Activated T-cell treated with anti-CD3 and anti-CD28 coated beads for 24 hours (primary cell): Measurements from ENCODE around the gene MAP1LC3B.

ENCODE experiments used
- DNase-seq: peaks from one replicate; pipeline ENCODE4 v3.0.0-alpha.2; 2020; ENCODE audit warnings: low read depth

MAP1LC3B gene

GRCh38 chr16:87432330-87432915, 40.3 kb downstream of the MAP1LC3B start:
- no peak for DNase-seq

DNA sequence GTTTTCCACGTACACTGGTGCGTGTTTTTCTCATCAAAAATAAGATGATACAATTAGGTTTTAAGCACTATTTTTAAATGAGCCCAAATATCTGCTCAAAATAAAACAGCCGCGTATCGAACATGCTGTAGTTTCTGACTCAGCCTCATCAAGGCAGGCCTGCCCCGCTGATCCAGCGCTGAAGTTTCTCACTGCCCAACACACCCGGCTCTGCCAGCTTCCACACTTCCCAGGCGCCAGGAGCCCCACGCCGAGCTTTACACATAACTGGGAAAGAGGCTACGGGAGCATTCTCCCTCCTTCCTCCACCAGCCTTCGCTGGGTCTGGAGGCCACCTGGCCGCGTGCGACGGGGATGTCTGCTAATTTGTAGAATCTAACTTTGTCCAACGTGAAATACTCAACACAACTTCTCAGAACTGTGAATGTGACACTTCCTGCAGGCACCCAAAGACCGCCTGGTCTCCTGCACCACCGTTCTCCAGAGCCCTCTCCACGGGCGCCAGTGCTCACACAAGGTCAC, 42.1 kb downstream of the MAP1LC3B start:
- no peak for DNase-seq

DNA sequence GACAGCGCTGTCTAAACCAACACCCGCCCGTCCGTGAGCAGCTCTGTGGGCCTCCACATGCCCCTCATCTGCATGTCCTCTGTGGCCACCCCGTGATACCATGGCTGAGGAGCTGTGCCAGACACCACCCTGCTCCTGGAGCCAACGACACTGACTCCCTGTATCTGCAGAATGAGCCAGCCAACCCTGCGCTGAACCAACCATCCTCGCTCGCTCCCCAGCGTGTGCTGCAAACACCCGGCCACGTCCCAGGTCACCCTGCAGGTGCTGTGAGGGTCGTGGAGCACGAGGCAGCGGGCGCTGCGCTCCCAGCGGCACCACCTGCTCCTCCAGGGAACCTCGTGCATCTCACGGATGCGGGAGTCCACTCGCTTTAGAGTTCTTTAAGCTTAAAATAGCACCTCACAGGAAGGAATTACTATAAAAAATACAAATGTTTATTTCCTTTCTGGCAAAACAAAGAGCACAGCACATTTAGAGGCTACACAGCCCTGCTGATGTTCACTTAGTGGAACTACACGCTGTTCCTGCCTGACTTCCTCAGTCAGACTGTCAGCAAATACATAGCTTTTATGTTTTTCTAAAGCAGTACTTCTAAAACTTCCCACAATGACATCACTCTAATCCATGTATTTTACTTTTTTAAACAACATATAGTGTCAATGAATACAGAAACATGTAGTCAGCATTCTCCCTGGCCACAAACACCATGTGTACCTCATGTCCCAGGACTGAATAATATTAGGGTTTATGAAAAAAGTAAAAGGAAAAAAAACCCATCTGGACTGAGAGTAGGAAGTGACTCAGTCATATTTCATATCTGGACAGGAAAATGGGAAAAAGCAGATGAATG, 43.5 kb downstream of the MAP1LC3B start:
- no peak for DNase-seq

DNA sequence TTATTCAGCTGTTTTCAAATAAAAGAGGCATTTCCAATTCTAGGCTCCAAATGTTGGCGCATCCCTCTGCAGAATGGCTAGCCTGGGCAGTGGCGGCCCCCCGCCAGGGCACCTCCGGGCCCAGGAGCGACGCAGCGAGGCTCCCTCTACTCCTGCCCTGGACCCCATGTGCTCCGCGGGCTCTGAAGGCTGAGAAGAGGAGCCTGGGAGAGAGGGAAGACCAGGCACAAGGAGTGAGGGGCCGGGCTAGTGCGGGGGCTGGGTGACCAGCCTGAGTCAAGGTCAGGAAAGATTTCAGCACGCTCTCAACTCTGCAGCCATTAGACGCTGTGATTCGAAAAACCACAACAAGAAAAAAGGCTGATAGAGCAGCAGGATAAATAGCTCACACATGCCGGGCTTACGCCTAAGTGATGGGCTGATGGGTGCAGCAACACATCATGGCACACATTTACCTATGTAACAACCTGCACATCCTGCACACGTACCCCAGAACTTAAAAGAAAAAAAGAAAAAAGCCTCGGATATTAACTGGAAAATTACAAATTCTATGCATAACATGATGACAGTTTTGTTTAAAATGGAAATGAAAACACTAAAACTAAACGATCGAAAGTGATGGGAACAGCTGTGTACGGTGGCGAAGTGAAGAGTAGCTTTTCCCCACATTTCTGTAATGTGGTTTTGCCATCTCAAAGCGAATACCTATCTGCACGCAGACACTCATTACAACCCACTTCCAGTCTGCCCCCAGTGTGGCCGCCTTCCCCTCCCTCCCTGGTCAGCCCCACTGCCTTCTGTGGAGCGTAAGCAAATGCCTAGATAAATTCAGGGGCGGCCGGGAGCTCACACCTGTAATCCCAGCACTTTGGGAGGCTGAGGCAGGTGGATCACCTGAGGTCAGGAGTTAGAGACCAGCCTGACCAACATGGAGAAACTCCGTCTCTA, 44.4 kb downstream of the MAP1LC3B start:
- DNase-seq = peak; percentile 28

DNA sequence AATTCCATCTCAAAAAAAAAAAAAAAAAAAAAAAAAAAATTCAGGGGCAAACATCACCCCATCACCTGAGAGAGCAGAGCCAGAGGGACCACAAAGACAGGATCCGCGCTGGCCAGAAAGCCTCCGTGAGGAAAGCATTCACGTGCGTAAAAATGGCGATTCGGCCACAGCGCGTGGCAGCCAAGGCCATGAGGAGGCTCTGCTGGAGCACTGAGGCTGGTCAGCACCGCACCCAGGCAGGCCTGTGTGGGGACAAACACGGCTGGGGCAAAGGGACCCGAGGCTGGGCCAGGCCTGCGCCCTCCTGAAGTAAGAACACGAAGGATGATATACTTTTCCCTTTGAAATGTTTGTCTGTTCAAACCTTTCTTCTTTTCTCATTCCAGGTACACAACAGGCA, 45.2 kb downstream of the MAP1LC3B start:
- DNase-seq = no peak

DNA sequence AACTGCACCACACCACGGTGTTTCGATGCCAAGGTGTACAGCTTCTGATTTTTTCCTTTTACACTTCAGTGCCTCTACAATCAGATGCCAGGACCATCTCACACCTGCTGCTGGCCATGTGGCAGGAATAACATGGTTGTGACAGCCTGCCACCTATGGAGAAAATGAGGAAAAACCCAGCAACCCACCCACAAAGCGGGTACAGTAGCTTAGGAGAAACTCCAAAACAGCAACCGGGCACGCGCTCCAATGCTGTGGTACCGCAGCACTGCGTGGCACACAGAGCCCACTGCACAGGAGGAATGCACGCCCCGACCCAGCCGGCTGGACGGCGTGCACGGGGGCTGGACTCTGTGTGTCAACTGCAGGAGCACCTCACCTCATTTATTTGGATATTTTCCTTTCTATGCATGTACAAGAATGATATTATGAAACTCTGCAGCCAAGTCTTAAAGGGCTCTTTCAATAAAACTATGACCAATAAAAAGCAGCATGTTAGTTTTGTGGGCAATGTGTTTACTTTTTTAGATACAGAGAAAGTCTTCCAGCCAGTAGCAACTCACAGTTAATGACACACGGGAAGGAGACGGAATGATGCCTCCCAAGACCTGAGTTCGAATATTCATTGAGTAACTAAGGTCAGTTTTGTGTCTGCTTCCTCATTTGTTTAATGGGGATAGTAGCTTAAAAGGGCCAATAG, 45.9 kb downstream of the MAP1LC3B start:
- DNase-seq = no peak

- DNase-seq = no peak
Measured at GRCh38 chr16:87438611-87438985, 46.5 kb downstream of the MAP1LC3B start.

DNA sequence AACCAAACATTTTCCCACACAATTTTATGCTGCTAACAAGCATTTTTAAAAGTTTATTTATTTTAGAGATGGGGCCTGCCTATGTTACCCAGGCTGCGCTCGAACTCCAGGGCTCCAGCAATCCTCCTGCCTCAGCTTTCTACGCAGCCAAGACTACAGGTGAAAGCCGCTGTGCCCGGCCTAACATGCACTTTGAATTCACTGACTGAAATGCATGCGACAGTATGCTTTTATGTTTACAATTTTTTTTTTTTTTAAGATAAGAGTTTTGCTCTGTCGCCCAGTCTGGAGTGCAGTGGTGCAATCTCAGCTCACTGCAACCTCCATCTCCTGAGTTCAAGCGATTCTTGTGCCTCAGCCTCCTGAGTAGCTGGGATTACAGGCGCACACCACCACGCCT, 47.8 kb downstream of the MAP1LC3B start:
- DNase-seq = no peak

DNA sequence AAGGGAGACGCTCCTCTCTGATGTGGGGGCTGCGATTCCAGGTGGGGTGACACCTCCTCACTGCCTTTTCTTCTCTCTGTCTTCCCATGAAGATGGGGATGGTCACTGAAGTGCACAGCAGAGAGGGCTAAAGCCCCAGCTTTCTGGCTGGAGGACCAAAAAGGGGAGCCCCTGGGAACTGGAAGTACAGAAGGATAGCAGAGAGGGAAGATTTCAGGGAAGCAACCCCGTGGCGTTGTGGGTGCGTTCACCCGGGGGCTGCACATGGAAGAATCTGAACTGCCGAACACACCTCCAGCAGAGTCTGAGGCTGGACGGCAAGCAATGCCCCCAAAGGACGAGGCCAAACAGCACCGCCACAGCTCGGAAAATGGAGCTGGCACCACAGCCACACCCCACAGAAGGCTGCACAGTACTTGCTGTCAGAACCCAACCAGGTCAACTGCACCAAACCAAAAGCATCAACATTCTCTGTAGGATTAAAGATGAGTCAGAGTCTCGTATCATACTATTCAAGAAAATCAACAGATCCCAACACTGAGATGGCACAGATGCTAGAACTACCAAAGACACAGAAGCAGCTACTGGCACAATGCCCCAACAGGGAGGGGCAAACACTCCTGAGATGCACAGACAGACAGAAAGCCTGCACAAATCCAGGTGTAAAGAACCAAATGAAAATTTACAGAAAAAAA, 49.9 kb downstream of the MAP1LC3B start:
- no peak for DNase-seq

GRCh38 chr16:87442581-87442966, 50.4 kb downstream of the MAP1LC3B start:
- no peak for DNase-seq

DNA sequence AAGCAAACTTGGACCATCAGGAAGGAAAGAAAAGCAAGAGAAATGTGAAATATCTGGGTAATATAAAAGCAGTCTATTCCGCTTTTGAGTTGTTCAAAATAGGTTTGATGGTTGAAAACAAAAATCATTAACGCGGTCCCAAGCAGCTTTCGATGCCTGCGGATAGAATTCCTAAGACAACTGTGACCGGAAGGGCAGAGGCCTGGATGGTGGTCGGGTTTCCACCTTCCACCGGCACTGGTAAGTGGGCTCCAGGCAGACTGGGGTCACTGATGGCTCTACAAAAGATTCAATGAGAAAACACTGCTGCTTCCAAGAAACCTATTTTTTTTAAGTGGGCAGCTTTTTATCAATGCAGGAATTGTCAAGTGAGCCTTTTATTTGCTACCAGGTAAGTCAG, 50.9 kb downstream of the MAP1LC3B start:
- DNase-seq = no peak

DNA sequence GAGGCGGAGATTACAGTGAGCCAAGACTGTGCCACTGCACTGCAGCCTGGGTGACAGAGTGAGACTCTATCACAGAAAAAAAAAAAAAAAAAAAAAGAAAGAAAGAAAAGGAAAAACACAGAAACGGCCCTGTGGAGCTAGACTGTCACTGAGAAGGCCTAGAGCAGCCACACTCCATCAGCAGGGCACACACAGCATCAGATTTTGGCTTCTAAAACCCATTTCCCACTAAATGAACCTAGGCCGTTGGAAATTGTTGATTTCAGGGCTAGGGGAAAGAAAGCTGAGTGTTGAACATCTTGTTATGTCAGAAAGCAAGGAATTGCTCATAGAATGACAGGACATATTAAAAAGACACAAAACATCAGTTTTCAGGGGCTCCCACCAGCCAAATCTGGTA, 51.8 kb downstream of the MAP1LC3B start:
- no peak for DNase-seq

GRCh38 chr16:87445486-87445885, 53.4 kb downstream of the MAP1LC3B start:
- DNase-seq = no peak

GRCh38 chr16:87446479-87446878, 54.3 kb downstream of the MAP1LC3B start:
- DNase-seq = no peak

DNA sequence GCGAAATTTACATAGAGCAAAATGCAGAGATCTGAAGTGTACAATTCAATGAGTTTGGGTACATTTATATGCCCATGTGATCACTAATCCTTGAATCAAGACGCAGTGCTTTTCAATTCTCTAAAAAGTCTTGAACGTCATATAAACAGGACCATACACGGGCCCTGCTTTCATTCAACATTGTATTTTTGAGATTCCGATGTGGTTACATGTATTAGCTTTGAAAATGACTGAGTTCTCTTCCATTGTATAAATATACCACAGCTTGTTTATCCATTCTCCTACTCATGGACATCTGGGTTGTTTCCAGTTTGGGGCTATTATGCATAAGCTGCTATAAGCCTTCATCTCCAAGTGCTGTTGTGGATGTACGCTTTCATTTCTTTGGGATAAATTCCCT, 55.2 kb downstream of the MAP1LC3B start:
- DNase-seq = no peak

DNA sequence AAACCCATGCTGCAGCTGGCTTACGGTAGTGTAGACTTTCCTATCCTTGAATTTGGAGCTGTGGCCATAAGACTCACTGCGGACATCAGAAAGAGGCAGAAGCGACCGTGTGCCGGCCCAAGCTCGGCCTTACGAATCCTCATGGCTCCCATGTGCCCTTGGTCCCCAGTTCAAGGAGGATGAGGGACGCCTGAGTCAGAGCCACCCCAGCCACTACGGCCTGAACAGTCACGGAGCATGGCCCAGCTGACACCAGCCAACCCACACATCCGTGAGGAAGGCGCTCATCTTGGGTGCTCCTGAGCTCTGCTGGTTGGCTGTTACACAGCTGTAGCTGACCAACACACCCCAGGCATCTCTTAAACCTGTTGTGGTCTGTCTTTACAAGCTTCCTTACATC, 56.7 kb downstream of the MAP1LC3B start:
- no peak for DNase-seq

DNA sequence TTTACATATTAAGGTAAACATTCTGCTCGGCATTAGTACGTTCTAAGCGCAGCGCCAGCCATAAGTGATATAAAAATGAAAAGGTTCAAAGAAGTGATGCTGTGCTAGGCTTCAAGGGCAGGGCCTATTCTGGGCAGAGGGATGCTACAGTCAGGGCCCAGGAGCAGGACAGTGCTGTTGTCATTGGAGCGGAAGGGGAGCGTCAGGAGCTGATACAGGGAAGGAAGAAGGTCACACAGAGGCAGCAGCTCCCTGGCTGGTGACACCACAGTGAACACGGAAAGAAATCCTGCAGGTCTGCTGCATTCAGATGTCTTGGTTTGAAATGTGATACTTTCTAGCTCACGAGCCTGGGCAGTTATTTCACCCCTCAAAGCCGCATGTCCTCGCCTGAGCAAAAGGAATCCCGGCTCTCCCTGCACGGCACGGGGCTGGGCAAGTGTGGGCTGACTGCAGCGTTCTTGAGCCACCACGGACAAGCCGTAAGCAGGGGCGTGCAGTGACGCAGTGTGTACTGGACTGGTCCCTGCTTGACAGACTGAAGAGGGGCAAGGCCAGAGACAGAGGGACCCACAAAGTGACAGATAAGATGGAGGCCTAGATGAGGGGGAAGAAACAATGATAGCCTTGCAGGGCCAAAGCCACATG, 59.6 kb downstream of the MAP1LC3B start:
- DNase-seq = no peak

GRCh38 chr16:87453326-87453725, 61.2 kb downstream of the MAP1LC3B start:
- no peak for DNase-seq
